ENCODE results near the gene TMC1. TPM values are rescaled to one million over a fixed set of nuclear protein-coding genes. Genes with fewer than 3 reads are reported as not detected.

TMC1 gene
- total and polyA plus RNA-seq, 2 of the 8 experiments (the other 6 are each of a cell fraction or from before 2014, with no cell fraction given), result 0.95 to 0.98 TPM

DNA sequence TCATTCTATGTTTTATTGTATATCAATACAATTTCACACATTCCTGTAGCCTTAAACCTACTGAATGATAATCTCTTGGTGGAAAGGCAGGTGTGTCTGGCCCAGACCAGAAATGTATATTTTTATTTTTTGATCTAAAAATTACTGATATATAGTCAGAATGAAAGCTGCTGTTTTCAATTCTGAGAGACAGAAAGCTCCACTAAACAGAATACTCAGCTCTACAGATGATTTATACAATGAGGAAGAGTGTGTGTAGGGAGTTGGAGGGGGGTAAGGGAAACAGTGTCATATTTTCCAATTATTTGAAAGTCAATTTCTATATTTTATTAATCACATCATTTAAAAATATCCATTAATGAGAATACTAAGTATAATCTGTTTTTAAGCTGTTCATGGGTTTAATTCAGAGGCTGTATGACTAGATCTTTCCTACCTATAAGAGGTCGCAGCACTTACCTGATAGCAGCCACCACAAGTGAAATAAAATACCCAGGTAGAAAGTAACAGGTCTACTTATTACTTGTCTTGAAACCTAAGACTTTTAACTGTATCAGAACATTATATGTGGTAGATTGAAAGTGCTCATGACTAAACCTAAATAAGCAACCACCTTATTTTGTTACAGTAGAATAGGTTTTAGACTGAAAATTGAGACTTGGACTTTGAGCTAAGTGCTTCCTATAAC is 183.4 kb downstream of the TMC1 start:
- no peak overlapping the region for H3K9ac ChIP-seq (replicated peaks in 1 of 4; ENCODE audit: extremely low read depth in 1 of 4, low read depth in 3 of 4, low read length in 3 of 4)
- no peak overlapping the region for H3K4me3 ChIP-seq (ENCODE audit: extremely low read depth in 1 of 4, insufficient read depth in 2 of 4, low read depth in 3 of 4, low read length in 4 of 4)
- H3K27ac ChIP-seq (ENCODE audit: low read depth, low read length), result no peak overlapping the region
- H4K20me1 ChIP-seq (replicated peaks in 1 of 2; ENCODE audit: control insufficient read depth in 1 of 2, insufficient read depth in 2 of 2, low read length in 2 of 2), result no peaks in the 10 kb centered on the region
- H2AK5ac ChIP-seq (ENCODE audit: low read depth, low read length), result no peak overlapping the region
- no peak overlapping the region for H3K18ac ChIP-seq (ENCODE audit: extremely low read depth, low read length)
- no peak overlapping the region for H2AFZ ChIP-seq (ENCODE audit: low read length)
- H3K9me3 ChIP-seq (ENCODE audit: insufficient read depth in 2 of 2, low read depth in 1 of 2, low read length in 1 of 2), result no peaks in the 10 kb centered on the region
- no peak overlapping the region for H4K91ac ChIP-seq (replicated peaks; ENCODE audit: insufficient read length, low read length)
- H3K56ac ChIP-seq (replicated peaks; ENCODE audit: insufficient read length, low read depth, low read length), result no peak overlapping the region
- H3K4ac ChIP-seq (replicated peaks; ENCODE audit: insufficient read length, low read depth, low read length), result no peak overlapping the region
- no peaks in the 10 kb centered on the region for H3K23me2 ChIP-seq (ENCODE audit: low read depth, low read length)
- no peaks in the 10 kb centered on the region for H3K4me1 ChIP-seq (replicated peaks in 1 of 4; ENCODE audit: control insufficient read depth in 3 of 4, insufficient read depth in 4 of 4, low read length in 3 of 4)
- H2BK20ac ChIP-seq (ENCODE audit: low read length), result no peak overlapping the region
- no peaks in the 10 kb centered on the region for H3K27me3 ChIP-seq (replicated peaks in 1 of 4; ENCODE audit: control insufficient read depth in 3 of 4, extremely low read depth in 1 of 4, insufficient read depth in 3 of 4, low read length in 3 of 4)
- H3K79me1 ChIP-seq (ENCODE audit: low read depth, low read length), result no peaks in the 10 kb centered on the region
- no peak overlapping the region for H3K23ac ChIP-seq (ENCODE audit: insufficient read length)
- H2BK12ac ChIP-seq (ENCODE audit: low read depth, low read length), result no peak overlapping the region
- H3K14ac ChIP-seq (ENCODE audit: insufficient read length), result no peak overlapping the region
- no peaks in the 10 kb centered on the region for H3K36me3 ChIP-seq (ENCODE audit: control insufficient read depth in 2 of 4, insufficient read depth in 4 of 4, low read length in 3 of 4)
- no peaks in the 10 kb centered on the region for H3K79me2 ChIP-seq (ENCODE audit: control insufficient read depth in 1 of 2, insufficient read depth in 2 of 2, low read length in 2 of 2)
- no peak overlapping the region for H3K4me2 ChIP-seq (ENCODE audit: insufficient read depth in 1 of 2, low read depth in 2 of 2, low read length in 2 of 2)
- ChIA-PET POLR2A (ENCODE audit: partially characterized antibody) (interaction anchor here (1.1 kb wide), 1 partner anchor 63 kb away, joined by 3 read pairs; no protein-coding TSS in a partner anchor), CTCF (ENCODE audit: partially characterized antibody) (interaction anchor here (0.6 to 3.9 kb wide), 6 partner anchors 11 to 1368 kb away, joined by 3 to 23 read pairs (median 4); no protein-coding TSS in a partner anchor)
- no peak overlapping the region for H4K8ac ChIP-seq (ENCODE audit: extremely low read depth, insufficient read depth, low read length)
- DNase-seq (ENCODE audit: low read depth in 1 of 2, low spot score in 2 of 2), result no peak
- H4K5ac ChIP-seq (ENCODE audit: insufficient read length, low read depth, low read length), result no peak overlapping the region
- no peak for FAIRE-seq
- no peak overlapping the region for H2BK120ac ChIP-seq (replicated peaks; ENCODE audit: low read depth, low read length)
- no peak overlapping the region for H2BK15ac ChIP-seq (ENCODE audit: low read length)
- WGBS, 2 experiments (ENCODE audit: extremely low coverage in 1 of 2, insufficient coverage in 1 of 2, insufficient read length in 1 of 2, insufficient replicate concordance in 2 of 2, low coverage in 1 of 2, low lambda C conversion rate in 2 of 2, missing lambda C conversion rate in 1 of 2), result 95% methylated on average over 1 of the region's 1 CpG; no CpG with 5 or more reads in 1 of the 2 experiments
- H2BK5ac ChIP-seq (ENCODE audit: low read depth, low read length), result no peak overlapping the region
- TF ChIP-seq ASH2L (IDR thresholded peaks at IDR 0.05; ENCODE audit: low read length) (no peak), E2F6 (IDR thresholded peaks at IDR 0.05) (no peak), RAD21 (IDR thresholded peaks at IDR 0.05 in 1 of 2, conservative IDR thresholded peaks at IDR 0.05 in 1 of 2; ENCODE audit: low read depth in 2 of 2, low read length in 2 of 2) (no peak), TAF7 (optimal IDR thresholded peaks at IDR 0.05; ENCODE audit: borderline replicate concordance, low read depth, low read length) (no peak), CHD1 (IDR thresholded peaks at IDR 0.05; ENCODE audit: low read depth, low read length) (no peak), KDM5A (IDR thresholded peaks at IDR 0.05; ENCODE audit: low read length) (no peak), YY1 (IDR thresholded peaks at IDR 0.05; ENCODE audit: low read depth, low read length) (no peak), JUN (IDR thresholded peaks at IDR 0.05; ENCODE audit: low read depth, low read length) (no peak), MAFK (IDR thresholded peaks at IDR 0.05; ENCODE audit: low read depth, low read length) (no peak), JUND (IDR thresholded peaks at IDR 0.05; ENCODE audit: low read length) (no peak), SIRT6 (IDR thresholded peaks at IDR 0.05; ENCODE audit: low read length) (no peak)
- TF ChIP-seq, protein P1, sequence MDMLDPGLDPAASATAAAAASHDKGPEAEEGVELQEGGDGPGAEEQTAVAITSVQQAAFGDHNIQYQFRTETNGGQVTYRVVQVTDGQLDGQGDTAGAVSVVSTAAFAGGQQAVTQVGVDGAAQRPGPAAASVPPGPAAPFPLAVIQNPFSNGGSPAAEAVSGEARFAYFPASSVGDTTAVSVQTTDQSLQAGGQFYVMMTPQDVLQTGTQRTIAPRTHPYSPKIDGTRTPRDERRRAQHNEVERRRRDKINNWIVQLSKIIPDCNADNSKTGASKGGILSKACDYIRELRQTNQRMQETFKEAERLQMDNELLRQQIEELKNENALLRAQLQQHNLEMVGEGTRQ (IDR thresholded peaks at IDR 0.05; ENCODE audit: low read length), result no peak

Data from H1 (cell line).